Measurements from ENCODE around the gene TMC4.
A peak's percentile ranks its signal among the peaks of the same experiment; 100 is the strongest.
"Not testable (repeated sequence)": the region's sequence is repeated elsewhere in the genome, so short reads cannot be mapped to it uniquely, and the experiment has no call there.

The TMC4 gene

DNA sequence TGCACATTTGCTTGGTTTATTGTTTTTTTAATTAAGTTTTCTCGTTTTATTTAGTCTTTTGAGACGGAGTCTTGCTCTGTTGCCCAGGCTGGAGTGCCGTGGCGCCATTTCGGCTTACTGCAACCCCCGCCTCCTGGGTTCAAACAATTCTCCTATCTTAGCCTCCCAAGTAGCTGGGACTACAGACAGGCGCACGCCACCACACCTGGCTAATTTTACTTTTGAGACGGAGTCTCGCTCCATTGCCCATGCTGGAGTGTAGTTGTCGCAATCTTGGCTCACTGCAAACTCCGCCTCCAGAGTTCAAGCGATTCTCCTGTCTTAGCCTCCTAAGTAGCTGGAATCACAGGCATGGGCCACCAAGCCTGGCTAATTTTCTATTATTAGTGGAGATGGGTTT lies 29.0 kb upstream of the TMC4 start:
- Histone ChIP-seq H3K27ac (ENCODE audit: low read depth, low read length) (no peak overlapping the region), H3K4me2 (ENCODE audit: low read length) (peak overlapping the region; percentile 62), H3K36me3 (ENCODE audit: control insufficient read depth, insufficient read depth, low read length) (peaks cover 35% of the 10 kb centered on the region), H4K8ac (ENCODE audit: low read depth, low read length) (no peak overlapping the region), H2BK120ac (ENCODE audit: low read depth, low read length) (no peak overlapping the region), H3K4me3 (ENCODE audit: low read length) (peak overlapping the region; percentile 100), H4K5ac (ENCODE audit: low read length) (no peak overlapping the region), H3K23ac (ENCODE audit: low read length) (no peak overlapping the region), H3K79me1 (ENCODE audit: low read length) (peaks cover 12% of the 10 kb centered on the region), H2BK5ac (ENCODE audit: low read length) (no peak overlapping the region), H3K4ac (ENCODE audit: low read depth, low read length) (no peak overlapping the region), H2AK5ac (ENCODE audit: low read length) (no peak overlapping the region), H2BK15ac (replicated peaks; ENCODE audit: low read depth) (no peak overlapping the region), H3K56ac (ENCODE audit: low read length) (peak overlapping the region; percentile 100), H3K9ac (ENCODE audit: low read length) (peak overlapping the region; percentile 100), H3K4me1 (ENCODE audit: control insufficient read depth, low read depth, low read length) (peaks cover 5% of the 10 kb centered on the region), H3K79me2 (ENCODE audit: control insufficient read depth, insufficient read depth, low read length) (peaks cover 62% of the 10 kb centered on the region), H3K27me3 (ENCODE audit: insufficient read depth, low read length, poor library complexity) (no peaks in the 10 kb centered on the region), H3K18ac (ENCODE audit: low read length) (no peak overlapping the region)
- whole genome bisulfite sequencing (ENCODE audit: extremely low coverage, insufficient coverage, low lambda C conversion rate): no CpG with 5 or more reads among the region's 13 CpGs
- no peak for DNase-seq

GRCh38 chr19:54201172-54201701 lies 28.3 kb upstream of the TMC4 start:
- Histone ChIP-seq H3K27me3 (ENCODE audit: insufficient read depth, low read length, poor library complexity) (no peaks in the 10 kb centered on the region), H2BK15ac (replicated peaks; ENCODE audit: low read depth) (no peak overlapping the region), H3K27ac (ENCODE audit: low read depth, low read length) (peak overlapping the region; percentile 65), H3K79me2 (ENCODE audit: control insufficient read depth, insufficient read depth, low read length) (peaks cover 55% of the 10 kb centered on the region), H2AK5ac (ENCODE audit: low read length) (no peak overlapping the region), H3K36me3 (ENCODE audit: control insufficient read depth, insufficient read depth, low read length) (peaks cover 28% of the 10 kb centered on the region), H3K23ac (ENCODE audit: low read length) (no peak overlapping the region), H3K4me3 (ENCODE audit: low read length) (peak overlapping the region; percentile 100), H3K4ac (ENCODE audit: low read depth, low read length) (peak overlapping the region; percentile 63), H2BK120ac (ENCODE audit: low read depth, low read length) (no peak overlapping the region), H3K4me1 (ENCODE audit: control insufficient read depth, low read depth, low read length) (peaks cover 5% of the 10 kb centered on the region), H4K8ac (ENCODE audit: low read depth, low read length) (no peak overlapping the region), H2BK5ac (ENCODE audit: low read length) (peak overlapping the region; percentile 8), H3K56ac (ENCODE audit: low read length) (peak overlapping the region; percentile 100), H3K4me2 (ENCODE audit: low read length) (peak overlapping the region; percentile 62), H3K18ac (ENCODE audit: low read length) (peak overlapping the region; percentile 45), H4K5ac (ENCODE audit: low read length) (no peak overlapping the region), H3K9ac (ENCODE audit: low read length) (peak overlapping the region; percentile 100), H3K79me1 (ENCODE audit: low read length) (peaks cover 8% of the 10 kb centered on the region)
- no CpG with 5 or more reads among the region's 28 CpGs for WGBS (ENCODE audit: extremely low coverage, insufficient coverage, low lambda C conversion rate)
- no peak for DNase-seq

DNA sequence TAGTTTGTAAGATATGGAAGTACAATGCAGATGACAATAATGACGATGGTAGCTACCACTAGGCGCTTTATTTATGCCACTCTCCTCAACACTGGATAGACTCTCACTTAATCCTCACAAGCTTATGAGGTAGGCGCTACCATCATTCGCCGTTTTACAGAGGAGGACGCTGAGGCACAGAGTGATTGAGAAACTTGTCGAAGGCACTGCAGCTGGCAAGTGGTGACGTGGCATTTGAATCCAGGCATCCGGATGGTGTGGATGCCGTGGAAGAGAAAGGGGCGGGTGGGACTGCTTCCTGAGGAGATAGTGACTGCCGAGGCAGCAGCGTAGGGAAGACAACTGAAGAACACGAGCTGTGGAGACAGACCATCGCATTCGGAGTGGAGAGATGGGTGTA lies 26.4 kb upstream of the TMC4 start:
- H3K79me1 ChIP-seq (ENCODE audit: low read length): peaks cover 2% of the 10 kb centered on the region
- DNase-seq: no peak
- no peak overlapping the region for H2BK120ac ChIP-seq (ENCODE audit: low read depth, low read length)
- H3K4ac ChIP-seq (ENCODE audit: low read depth, low read length): no peak overlapping the region
- H3K27me3 ChIP-seq (ENCODE audit: insufficient read depth, low read length, poor library complexity): no peaks in the 10 kb centered on the region
- H3K27ac ChIP-seq (ENCODE audit: low read depth, low read length): no peak overlapping the region
- no peak overlapping the region for H3K18ac ChIP-seq (ENCODE audit: low read length)
- no peak overlapping the region for H3K9ac ChIP-seq (ENCODE audit: low read length)
- no peak overlapping the region for H3K4me3 ChIP-seq (ENCODE audit: low read length)
- no peak overlapping the region for H2AK5ac ChIP-seq (ENCODE audit: low read length)
- no peak overlapping the region for H4K5ac ChIP-seq (ENCODE audit: low read length)
- peaks cover 5% of the 10 kb centered on the region for H3K4me1 ChIP-seq (ENCODE audit: control insufficient read depth, low read depth, low read length)
- H2BK5ac ChIP-seq (ENCODE audit: low read length): no peak overlapping the region
- H3K79me2 ChIP-seq (ENCODE audit: control insufficient read depth, insufficient read depth, low read length): peaks cover 37% of the 10 kb centered on the region
- H4K8ac ChIP-seq (ENCODE audit: low read depth, low read length): no peak overlapping the region
- H3K36me3 ChIP-seq (ENCODE audit: control insufficient read depth, insufficient read depth, low read length): peaks cover 23% of the 10 kb centered on the region
- no peak overlapping the region for H3K56ac ChIP-seq (ENCODE audit: low read length)
- no CpG with 5 or more reads among the region's 16 CpGs for WGBS (ENCODE audit: extremely low coverage, insufficient coverage, low lambda C conversion rate)
- no peak overlapping the region for H2BK15ac ChIP-seq (replicated peaks; ENCODE audit: low read depth)
- H3K23ac ChIP-seq (ENCODE audit: low read length): no peak overlapping the region
- no peak overlapping the region for H3K4me2 ChIP-seq (ENCODE audit: low read length)

DNA sequence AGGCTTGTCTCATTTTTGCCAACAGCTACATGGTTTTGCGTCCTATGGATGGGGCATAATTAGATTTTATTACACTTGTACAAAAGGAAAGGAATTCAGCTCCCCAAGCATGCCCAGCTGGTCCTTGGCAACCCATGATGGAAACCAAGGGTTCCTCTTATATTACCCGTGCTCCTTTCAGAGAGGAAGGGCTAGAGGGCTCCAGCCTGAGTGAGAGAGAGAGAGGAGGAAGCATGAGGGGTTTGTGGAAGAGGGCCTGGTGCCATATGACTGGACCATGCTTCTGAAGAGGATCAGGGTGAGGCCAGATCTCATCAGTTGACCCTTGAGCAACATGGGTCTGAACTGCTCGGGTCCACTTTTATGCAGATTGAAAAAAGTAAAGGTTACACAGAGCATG lies 24.2 kb upstream of the TMC4 start:
- DNase-seq: no peak
- H3K9ac ChIP-seq (ENCODE audit: low read length): no peak overlapping the region
- no peak overlapping the region for H4K8ac ChIP-seq (ENCODE audit: low read depth, low read length)
- H3K36me3 ChIP-seq (ENCODE audit: control insufficient read depth, insufficient read depth, low read length): peaks cover 16% of the 10 kb centered on the region
- H3K4ac ChIP-seq (ENCODE audit: low read depth, low read length): no peak overlapping the region
- H2BK15ac ChIP-seq (replicated peaks; ENCODE audit: low read depth): no peak overlapping the region
- no peak overlapping the region for H3K23ac ChIP-seq (ENCODE audit: low read length)
- no peaks in the 10 kb centered on the region for H3K27me3 ChIP-seq (ENCODE audit: insufficient read depth, low read length, poor library complexity)
- WGBS (ENCODE audit: extremely low coverage, insufficient coverage, low lambda C conversion rate): no CpG with 5 or more reads among the region's 3 CpGs
- H3K27ac ChIP-seq (ENCODE audit: low read depth, low read length): no peak overlapping the region
- peaks cover 23% of the 10 kb centered on the region for H3K79me2 ChIP-seq (ENCODE audit: control insufficient read depth, insufficient read depth, low read length)
- peaks cover under 1% of the 10 kb centered on the region for H3K4me1 ChIP-seq (ENCODE audit: control insufficient read depth, low read depth, low read length)
- peaks cover 11% of the 10 kb centered on the region for H3K79me1 ChIP-seq (ENCODE audit: low read length)
- no peak overlapping the region for H3K18ac ChIP-seq (ENCODE audit: low read length)
- H3K4me2 ChIP-seq (ENCODE audit: low read length): no peak overlapping the region
- H3K4me3 ChIP-seq (ENCODE audit: low read length): no peak overlapping the region
- no peak overlapping the region for H4K5ac ChIP-seq (ENCODE audit: low read length)
- no peak overlapping the region for H2BK120ac ChIP-seq (ENCODE audit: low read depth, low read length)
- H3K56ac ChIP-seq (ENCODE audit: low read length): no peak overlapping the region
- H2AK5ac ChIP-seq (ENCODE audit: low read length): no peak overlapping the region
- H2BK5ac ChIP-seq (ENCODE audit: low read length): no peak overlapping the region

GRCh38 chr19:54196536-54196935 lies 23.6 kb upstream of the TMC4 start:
- Histone ChIP-seq H2BK120ac (ENCODE audit: low read depth, low read length) (no peak overlapping the region), H3K23ac (ENCODE audit: low read length) (no peak overlapping the region)

DNA sequence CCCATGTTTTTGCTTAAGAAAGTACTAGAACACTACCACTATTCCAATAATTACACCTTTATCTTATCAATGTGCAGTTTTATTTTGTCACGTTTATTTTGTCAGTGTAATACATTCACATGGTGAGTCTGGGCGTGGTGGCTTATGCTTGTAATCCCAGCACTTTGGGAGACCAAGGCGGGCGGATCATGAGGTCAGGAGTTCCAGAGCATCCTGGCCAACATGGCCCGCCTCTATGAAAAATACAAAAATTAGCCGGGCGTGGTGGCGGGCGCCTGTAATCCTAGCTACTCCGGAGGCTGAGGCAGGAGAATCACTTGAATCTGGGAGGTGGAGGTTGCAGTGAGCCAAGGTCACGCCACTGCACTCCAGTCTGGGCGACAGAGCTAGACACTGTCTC lies 21.5 kb upstream of the TMC4 start:
- H3K27ac ChIP-seq (ENCODE audit: low read depth, low read length); H3K4ac ChIP-seq (ENCODE audit: low read depth, low read length); H3K4me1 ChIP-seq (ENCODE audit: control insufficient read depth, low read depth, low read length); H3K27me3 ChIP-seq (ENCODE audit: insufficient read depth, low read length, poor library complexity); H3K56ac ChIP-seq (ENCODE audit: low read length); H2AK5ac ChIP-seq (ENCODE audit: low read length); H4K8ac ChIP-seq (ENCODE audit: low read depth, low read length); H3K23ac ChIP-seq (ENCODE audit: low read length); H2BK15ac ChIP-seq (replicated peaks; ENCODE audit: low read depth); H3K4me3 ChIP-seq (ENCODE audit: low read length); H3K9ac ChIP-seq (ENCODE audit: low read length); H2BK120ac ChIP-seq (ENCODE audit: low read depth, low read length); H4K5ac ChIP-seq (ENCODE audit: low read length); H3K4me2 ChIP-seq (ENCODE audit: low read length); H3K18ac ChIP-seq (ENCODE audit: low read length); H2BK5ac ChIP-seq (ENCODE audit: low read length); DNase-seq: not testable (repeated sequence)
- Histone ChIP-seq H3K79me1 (ENCODE audit: low read length) (peaks cover 13% of the 10 kb centered on the region), H3K36me3 (ENCODE audit: control insufficient read depth, insufficient read depth, low read length) (peaks cover 12% of the 10 kb centered on the region), H3K79me2 (ENCODE audit: control insufficient read depth, insufficient read depth, low read length) (peaks cover 12% of the 10 kb centered on the region)
- no CpG with 5 or more reads among the region's 12 CpGs for WGBS (ENCODE audit: extremely low coverage, insufficient coverage, low lambda C conversion rate)

More at GRCh38 chr19:54196536-54196935, 23.6 kb upstream of the TMC4 start:
- no peak overlapping the region for H2AK5ac ChIP-seq (ENCODE audit: low read length)
- H3K18ac ChIP-seq (ENCODE audit: low read length): no peak overlapping the region
- no peak overlapping the region for H3K4me3 ChIP-seq (ENCODE audit: low read length)
- no peak overlapping the region for H4K8ac ChIP-seq (ENCODE audit: low read depth, low read length)
- no peak overlapping the region for H2BK5ac ChIP-seq (ENCODE audit: low read length)
- WGBS (ENCODE audit: extremely low coverage, insufficient coverage, low lambda C conversion rate): no CpG with 5 or more reads among the region's 7 CpGs
- no peak overlapping the region for H3K27ac ChIP-seq (ENCODE audit: low read depth, low read length)
- DNase-seq: no peak
- no peak overlapping the region for H2BK15ac ChIP-seq (replicated peaks; ENCODE audit: low read depth)
- no peaks in the 10 kb centered on the region for H3K27me3 ChIP-seq (ENCODE audit: insufficient read depth, low read length, poor library complexity)
- H4K5ac ChIP-seq (ENCODE audit: low read length): no peak overlapping the region
- peaks cover 3% of the 10 kb centered on the region for H3K4me1 ChIP-seq (ENCODE audit: control insufficient read depth, low read depth, low read length)
- H3K36me3 ChIP-seq (ENCODE audit: control insufficient read depth, insufficient read depth, low read length): peaks cover 14% of the 10 kb centered on the region
- H3K79me1 ChIP-seq (ENCODE audit: low read length): peaks cover 13% of the 10 kb centered on the region
- no peak overlapping the region for H3K56ac ChIP-seq (ENCODE audit: low read length)
- no peak overlapping the region for H3K4ac ChIP-seq (ENCODE audit: low read depth, low read length)
- H3K9ac ChIP-seq (ENCODE audit: low read length): no peak overlapping the region
- peaks cover 21% of the 10 kb centered on the region for H3K79me2 ChIP-seq (ENCODE audit: control insufficient read depth, insufficient read depth, low read length)
- no peak overlapping the region for H3K4me2 ChIP-seq (ENCODE audit: low read length)
